DMS79 (cell line): ENCODE results near the gene SHISA4.
"Not testable (repeated sequence)": the region's sequence is repeated elsewhere in the genome, so short reads cannot be mapped to it uniquely, and the experiment has no call there.

Source experiments
- DNase-seq: peaks from one replicate; lab custom pipeline; 2025; lab: John Stamatoyannopoulos, UW

Gene SHISA4

GRCh38 chr1:201928266-201928665 is 39.6 kb downstream of the SHISA4 start:
- no peak for DNase-seq

GRCh38 chr1:201930137-201930536 is 41.4 kb downstream of the SHISA4 start:
- DNase-seq, result no peak

DNA sequence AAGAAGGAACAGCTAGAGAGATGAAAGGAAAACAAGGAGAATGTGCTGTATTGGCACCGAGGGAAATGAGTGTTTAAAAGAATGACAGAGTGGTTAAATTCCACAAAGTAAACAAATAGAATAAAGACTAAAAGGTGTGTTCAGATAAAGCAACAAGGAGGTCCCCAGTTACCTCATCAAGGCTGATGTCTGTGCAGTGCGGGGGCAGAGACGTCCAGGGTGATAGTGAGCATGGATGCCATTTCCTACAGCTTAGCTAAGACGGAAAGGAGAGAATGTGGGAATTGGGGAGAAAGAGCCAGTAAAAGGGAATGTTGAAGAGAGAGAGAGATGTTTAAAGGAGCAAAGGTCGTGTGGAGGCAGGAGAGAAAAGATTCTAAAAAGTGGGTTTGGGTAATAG is 42.1 kb downstream of the SHISA4 start:
- no peak for DNase-seq

DNA sequence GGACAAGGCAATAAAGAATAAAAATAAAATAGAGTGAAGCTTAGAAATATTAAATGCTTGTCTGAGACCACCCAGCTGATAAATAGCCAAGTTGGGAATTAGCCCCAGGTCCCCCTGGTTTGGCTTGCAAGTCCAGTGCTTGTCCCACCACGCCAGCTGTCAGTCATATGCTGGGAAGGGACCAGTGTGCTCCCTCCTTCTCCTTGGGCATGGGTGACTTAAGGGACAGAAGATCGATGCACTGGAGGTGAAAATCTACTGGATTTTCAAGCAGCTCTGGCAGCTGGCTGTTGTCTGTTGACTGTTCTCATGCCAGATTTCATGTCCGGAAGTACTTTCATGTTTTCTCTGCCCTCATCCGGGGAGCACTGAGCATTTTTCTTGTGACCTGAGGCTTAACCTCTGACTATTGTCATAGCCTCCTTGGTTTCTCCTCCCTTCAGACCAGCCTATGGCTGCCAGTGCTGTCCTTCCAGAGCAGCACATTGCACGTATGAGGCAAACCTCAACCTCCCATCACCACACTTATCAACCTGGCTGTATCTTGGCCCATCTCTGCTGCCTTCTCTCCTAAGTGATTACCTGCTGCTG is 45.2 kb downstream of the SHISA4 start:
- DNase-seq, result no peak

GRCh38 chr1:201937624-201938213 is 49.0 kb downstream of the SHISA4 start:
- DNase-seq, result no peak

DNA sequence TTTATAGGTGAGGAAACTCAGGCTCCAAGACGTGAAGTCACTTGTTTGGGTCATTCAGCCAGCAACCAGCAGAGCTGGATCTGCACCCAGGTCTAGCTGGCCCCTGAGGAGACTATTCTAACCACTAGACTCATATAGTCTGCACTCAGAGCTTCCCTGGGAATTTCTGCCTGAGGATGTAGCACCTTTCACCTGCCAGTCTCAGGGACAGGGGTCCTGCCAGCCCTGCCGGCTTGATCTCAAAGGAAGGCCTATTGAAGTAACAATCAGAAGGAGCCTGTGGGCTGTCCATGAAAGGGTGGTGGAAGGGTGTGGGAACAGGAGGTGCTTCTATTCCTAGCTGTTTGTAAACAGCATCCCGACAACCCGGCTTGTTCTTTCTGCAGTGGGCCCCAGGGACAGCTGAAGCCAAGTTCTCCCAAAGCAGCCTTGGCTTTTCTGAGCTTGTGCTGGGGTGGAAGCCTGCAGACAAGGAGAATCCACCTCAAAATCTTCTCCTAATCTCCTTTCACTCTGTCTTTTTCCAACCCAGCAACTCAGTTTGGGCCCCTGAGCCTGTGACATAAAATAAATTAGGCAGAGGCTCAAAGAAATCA is 49.8 kb downstream of the SHISA4 start:
- DNase-seq, result no peak

DNA sequence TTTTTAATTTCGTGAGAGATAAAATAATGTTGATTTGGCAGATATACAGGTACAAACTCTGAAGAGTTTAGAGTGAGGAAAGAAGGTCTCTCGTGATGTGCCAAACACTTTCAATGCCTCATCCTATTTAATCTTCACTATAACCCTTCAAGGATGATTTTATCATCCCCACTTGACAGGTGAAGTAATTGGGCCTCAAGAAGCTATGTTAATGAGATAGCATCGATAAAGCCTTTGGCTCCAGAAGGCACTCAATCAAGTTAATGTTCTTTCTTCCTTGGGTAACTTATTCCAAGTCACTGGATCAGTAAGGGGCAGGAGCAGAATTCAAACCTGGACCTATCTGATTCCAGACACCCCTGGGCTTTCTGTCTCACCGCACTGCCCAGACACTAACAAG is 50.5 kb downstream of the SHISA4 start:
- no peak for DNase-seq

- no peak for DNase-seq
Measured at GRCh38 chr1:201939574-201939973, 50.9 kb downstream of the SHISA4 start.

- not testable (repeated sequence) for DNase-seq
Measured at GRCh38 chr1:201940316-201940715, 51.6 kb downstream of the SHISA4 start.

DNA sequence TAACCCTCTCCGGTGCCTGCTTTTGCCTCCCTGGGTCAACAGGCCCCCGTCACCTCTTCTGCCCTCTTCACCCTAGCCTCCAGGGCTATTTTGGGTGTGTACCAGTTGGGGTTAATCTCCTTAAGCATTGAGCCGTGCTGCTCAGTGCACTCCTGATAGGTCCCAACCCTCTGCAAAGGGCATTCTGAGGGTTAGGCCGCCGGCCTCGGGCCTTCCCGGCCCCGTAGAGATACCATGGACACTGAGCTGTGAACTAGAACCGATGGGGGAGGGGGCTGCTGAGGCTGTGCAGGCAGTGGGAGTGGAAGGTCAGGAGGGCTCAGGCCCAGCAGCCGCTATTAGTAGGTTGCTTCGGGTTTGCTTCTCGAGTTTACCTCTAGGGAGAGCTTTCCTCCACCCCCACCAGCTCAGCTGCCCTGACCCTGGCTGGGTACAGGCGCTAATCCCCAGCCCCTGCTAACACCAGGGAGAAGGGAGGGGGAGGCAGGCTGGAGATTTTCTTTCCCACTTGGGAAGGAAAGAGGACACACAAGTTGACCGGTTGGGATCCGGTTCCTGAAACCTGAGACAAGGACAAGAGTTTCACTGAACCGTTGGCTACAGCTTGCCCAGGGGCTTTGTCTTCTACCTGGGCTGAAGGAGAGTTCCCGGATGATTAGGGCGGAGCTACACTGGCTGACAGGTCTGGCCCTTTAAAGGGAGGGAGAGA is 52.9 kb downstream of the SHISA4 start:
- no peak for DNase-seq

GRCh38 chr1:201942129-201942495 is 53.4 kb downstream of the SHISA4 start:
- no peak for DNase-seq
